ENCODE results near the gene CHAT. TPM values are rescaled to one million over a fixed set of nuclear protein-coding genes. Genes with fewer than 3 reads are reported as not detected.
A peak's percentile ranks its signal among the peaks of the same experiment; 100 is the strongest.

CHAT gene
- total RNA-seq, 6 experiments from 2014 or later = not detected

DNA sequence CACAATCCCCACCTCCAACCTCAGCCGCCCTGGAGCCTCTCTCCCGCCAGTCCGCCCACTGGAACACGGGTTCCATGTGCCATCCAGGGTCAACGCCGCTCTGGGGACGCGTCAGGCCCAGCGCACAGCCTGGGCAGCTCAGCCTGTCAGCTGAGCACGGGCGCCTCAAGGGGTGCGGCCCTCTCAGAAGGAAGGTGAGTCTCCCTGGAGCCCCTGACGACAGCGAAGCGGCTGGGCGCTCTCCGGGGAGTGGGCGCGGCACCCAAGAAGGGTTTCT lies 4.9 kb upstream of the CHAT start:
- DNase-seq (peak in 1 of 3 donors; percentile 50), ATAC-seq (no peak)
- intact Hi-C loops (cut with DNase I) = no loop called here
- peaks cover 7 to 38% of the 10 kb centered on the region in 2 donors for H3K27me3 ChIP-seq
- peaks cover 0 to 6% (median 0%) of the 10 kb centered on the region in 4 donors for H3K4me1 ChIP-seq
- H3K27ac ChIP-seq = no peak overlapping the region
- no CpG with 5 or more reads among the region's 19 CpGs for WGBS (ENCODE audit: insufficient coverage, low coverage, low lambda C conversion rate, missing lambda C conversion rate)
- H3K36me3 ChIP-seq = no peaks in the 10 kb centered on the region
- H3K9me3 ChIP-seq = no peaks in the 10 kb centered on the region
- no peak overlapping the region for H3K4me3 ChIP-seq
- no peak for TF ChIP-seq CTCF (IDR thresholded peaks at IDR 0.05)
- TF ChIP-seq POLR2A (IDR thresholded peaks at IDR 0.05) = no peak

DNA sequence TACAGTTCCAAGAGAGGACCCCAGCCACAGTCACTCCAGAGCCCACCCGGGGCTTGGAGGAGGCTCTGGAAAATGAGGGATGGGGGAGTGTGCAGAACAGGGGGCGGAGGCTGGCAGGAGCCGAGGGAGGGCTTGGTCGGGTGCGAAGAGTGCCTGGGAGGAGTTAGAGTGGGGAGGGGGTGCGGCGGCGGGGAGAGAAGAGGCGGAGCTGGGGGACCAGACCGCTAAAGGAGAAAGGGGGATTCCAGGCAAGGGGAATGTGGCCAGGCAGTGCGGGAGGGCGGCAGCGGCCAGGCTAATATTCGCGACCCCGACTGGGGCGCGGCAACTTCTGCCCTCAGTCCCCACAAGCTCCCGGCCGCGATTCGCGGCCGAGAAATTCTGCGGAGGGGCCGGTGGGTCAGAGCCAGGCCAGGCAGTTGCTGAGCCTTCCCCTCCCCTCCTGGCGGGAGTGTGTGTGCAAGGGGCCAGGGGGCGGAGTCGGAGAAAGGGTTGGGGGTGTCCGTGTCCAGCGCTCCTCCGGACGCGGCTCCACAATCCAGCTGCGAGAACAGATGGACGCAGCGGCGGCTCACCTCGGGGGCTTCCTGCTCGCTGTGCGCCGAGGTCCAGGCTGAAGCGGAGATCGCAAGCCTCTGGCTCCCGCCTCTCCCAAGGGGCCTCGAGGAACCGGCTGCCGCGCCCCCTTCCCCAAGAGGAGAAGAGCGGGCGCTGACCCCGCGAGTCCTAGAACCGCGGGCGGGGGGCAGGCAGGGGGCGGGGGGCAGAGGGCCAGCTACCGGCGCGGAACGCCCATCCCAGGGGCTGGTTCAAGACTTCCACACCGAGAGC lies 4.3 kb upstream of the CHAT start:
- 0% methylated on average over 4 of the region's 62 CpGs for WGBS (ENCODE audit: insufficient coverage, low coverage, low lambda C conversion rate, missing lambda C conversion rate)
- Histone ChIP-seq H3K27ac (no peak overlapping the region), H3K36me3 (no peaks in the 10 kb centered on the region), H3K9me3 (no peaks in the 10 kb centered on the region), H3K27me3 (peaks cover 7 to 38% of the 10 kb centered on the region in 2 donors), H3K4me3 (no peak overlapping the region), H3K4me1 (peaks cover 0 to 6% (median 0%) of the 10 kb centered on the region in 4 donors)
- TF ChIP-seq CTCF (IDR thresholded peaks at IDR 0.05) = no peak
- no peak for TF ChIP-seq POLR2A (IDR thresholded peaks at IDR 0.05)
- DNase-seq (peak in 1 of 3 donors; percentile 40), ATAC-seq (no peak)
- intact Hi-C loops (cut with DNase I) = no loop called here

GRCh38 chr10:49610114-49610457 lies 3.8 kb upstream of the CHAT start, which contains the start of gene SLC18A3:
Gene SLC18A3 (plus strand): TSS chr10:49610310. CDS start chr10:49610741, 431 bp downstream.
- Histone ChIP-seq H3K27ac (no peak within 1 kb of the TSS), H3K4me1 (peaks cover 0 to 6% (median 0%) of the 10 kb centered on the region in 4 donors), H3K4me3 (no peak within 1 kb of the TSS), H3K9me3 (no peaks in the 10 kb centered on the region), H3K27me3 (peaks cover 7 to 38% of the 10 kb centered on the region in 2 donors), H3K36me3 (no peaks in the 10 kb centered on the region)
- intact Hi-C loops (cut with DNase I) = no loop called here
- DNase-seq = no peak
- TF ChIP-seq POLR2A (IDR thresholded peaks at IDR 0.05) (no peak), CTCF (IDR thresholded peaks at IDR 0.05) (no peak)
- 1% methylated on average over 11 of the region's 43 CpGs for WGBS (ENCODE audit: insufficient coverage, low coverage, low lambda C conversion rate, missing lambda C conversion rate)
- ATAC-seq = no peak

- Histone ChIP-seq H3K36me3 (no peaks in the 10 kb centered on the region), H3K9me3 (no peaks in the 10 kb centered on the region), H3K4me3 (no peak overlapping the region), H3K4me1 (peaks cover 0 to 6% (median 0%) of the 10 kb centered on the region in 4 donors), H3K27me3 (peaks cover 7 to 38% of the 10 kb centered on the region in 2 donors), H3K27ac (no peak overlapping the region)
- no peak for ATAC-seq
- WGBS (ENCODE audit: insufficient coverage, low coverage, low lambda C conversion rate, missing lambda C conversion rate) = 3% methylated on average over 12 of the region's 72 CpGs
- intact Hi-C loops (cut with DNase I) = no loop called here
- TF ChIP-seq POLR2A (IDR thresholded peaks at IDR 0.05) = no peak
- no peak for TF ChIP-seq CTCF (IDR thresholded peaks at IDR 0.05)
- peak in 1 of 3 donors; percentile 42 for DNase-seq
These were observed 3.2 kb upstream of the CHAT start for GRCh38 chr10:49610458-49611165.

All from right lobe of liver (tissue), 6 donors.